ENCODE measurements around the gene BICC1.

Gene BICC1

DNA sequence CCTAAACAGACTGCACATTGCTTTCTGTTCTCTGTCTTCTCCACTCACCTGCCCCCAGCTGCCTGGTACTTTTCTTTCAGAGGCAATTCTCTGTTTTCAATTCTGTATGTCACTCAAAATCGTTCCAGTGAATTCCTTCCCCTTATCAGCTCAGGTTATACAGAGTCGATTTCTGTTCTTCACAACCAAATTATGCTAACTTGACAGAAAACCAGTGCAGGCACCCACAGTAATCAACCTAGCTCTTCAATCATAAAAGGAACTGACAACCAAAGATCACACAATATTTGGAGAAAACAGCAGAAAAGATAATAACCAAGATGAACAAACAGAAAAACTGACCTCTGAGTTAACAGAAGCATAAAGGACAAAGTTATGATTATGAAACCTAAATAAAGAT lies 360.5 kb downstream of the BICC1 start:
- no peak for DNase-seq (ENCODE audit: low read depth)
- TF ChIP-seq, protein P1, sequence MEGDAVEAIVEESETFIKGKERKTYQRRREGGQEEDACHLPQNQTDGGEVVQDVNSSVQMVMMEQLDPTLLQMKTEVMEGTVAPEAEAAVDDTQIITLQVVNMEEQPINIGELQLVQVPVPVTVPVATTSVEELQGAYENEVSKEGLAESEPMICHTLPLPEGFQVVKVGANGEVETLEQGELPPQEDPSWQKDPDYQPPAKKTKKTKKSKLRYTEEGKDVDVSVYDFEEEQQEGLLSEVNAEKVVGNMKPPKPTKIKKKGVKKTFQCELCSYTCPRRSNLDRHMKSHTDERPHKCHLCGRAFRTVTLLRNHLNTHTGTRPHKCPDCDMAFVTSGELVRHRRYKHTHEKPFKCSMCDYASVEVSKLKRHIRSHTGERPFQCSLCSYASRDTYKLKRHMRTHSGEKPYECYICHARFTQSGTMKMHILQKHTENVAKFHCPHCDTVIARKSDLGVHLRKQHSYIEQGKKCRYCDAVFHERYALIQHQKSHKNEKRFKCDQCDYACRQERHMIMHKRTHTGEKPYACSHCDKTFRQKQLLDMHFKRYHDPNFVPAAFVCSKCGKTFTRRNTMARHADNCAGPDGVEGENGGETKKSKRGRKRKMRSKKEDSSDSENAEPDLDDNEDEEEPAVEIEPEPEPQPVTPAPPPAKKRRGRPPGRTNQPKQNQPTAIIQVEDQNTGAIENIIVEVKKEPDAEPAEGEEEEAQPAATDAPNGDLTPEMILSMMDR (conservative IDR thresholded peaks at IDR 0.05; ENCODE audit: low read length), result no peak
- no peak overlapping the region for H3K4me3 ChIP-seq (ENCODE audit: low read length)

Measured in AG10803 (cell line).